ENCODE measurements around the gene NUP37.
A peak's percentile ranks its signal among the peaks of the same experiment; 100 is the strongest.
"Not testable (repeated sequence)": the region's sequence is repeated elsewhere in the genome, so short reads cannot be mapped to it uniquely, and the experiment has no call there.

The NUP37 gene

GRCh38 chr12:102119674-102120563 is at the start of gene NUP37, which contains the start of gene PARPBP:
NUP37 (minus strand) TSS chr12:102120114; CDS start chr12:102118518, 1,596 bp downstream.
PARPBP (plus strand) TSS chr12:102120183; CDS start chr12:102123889, 3,706 bp downstream.
- DNase-seq (ENCODE audit: low spot score): peak; percentile 93

- no peak for DNase-seq (ENCODE audit: low spot score)
These were observed 48.1 kb upstream of the NUP37 start for GRCh38 chr12:102167821-102168604.

GRCh38 chr12:102163383-102163782 is 43.5 kb upstream of the NUP37 start:
- DNase-seq (ENCODE audit: low spot score): no peak

GRCh38 chr12:102155206-102155605 is 35.3 kb upstream of the NUP37 start:
- DNase-seq (ENCODE audit: low spot score): not testable (repeated sequence)

GRCh38 chr12:102147062-102147587 is 27.2 kb upstream of the NUP37 start:
- not testable (repeated sequence) for DNase-seq (ENCODE audit: low spot score)

- DNase-seq (ENCODE audit: low spot score): no peak
These were observed 24.3 kb upstream of the NUP37 start for GRCh38 chr12:102144221-102144620.

GRCh38 chr12:102142866-102143373 is 23.0 kb upstream of the NUP37 start:
- DNase-seq (ENCODE audit: low spot score): not testable (repeated sequence)

GRCh38 chr12:102137619-102138018 is 17.7 kb upstream of the NUP37 start:
- not testable (repeated sequence) for DNase-seq (ENCODE audit: low spot score)

- DNase-seq (ENCODE audit: low spot score): not testable (repeated sequence)
These were observed 11.5 kb upstream of the NUP37 start for GRCh38 chr12:102131442-102131841.

GRCh38 chr12:102130720-102131119 is 10.8 kb upstream of the NUP37 start:
- DNase-seq (ENCODE audit: low spot score): not testable (repeated sequence)

- not testable (repeated sequence) for DNase-seq (ENCODE audit: low spot score)
These were observed 1.4 kb upstream of the NUP37 start for GRCh38 chr12:102121328-102121727.

GRCh38 chr12:102120886-102121285 is 972 bp upstream of the NUP37 start:
- peak; percentile 63 for DNase-seq (ENCODE audit: low spot score)

- DNase-seq (ENCODE audit: low spot score): no peak
These were observed 605 bp upstream of the NUP37 start for GRCh38 chr12:102120564-102120873.

GRCh38 chr12:102118874-102119273 is 1.0 kb downstream of the NUP37 start:
- DNase-seq (ENCODE audit: low spot score): no peak

- DNase-seq (ENCODE audit: low spot score): no peak
These were observed 3.5 kb downstream of the NUP37 start for GRCh38 chr12:102116392-102116791.

GRCh38 chr12:102114212-102114611 is 5.7 kb downstream of the NUP37 start:
- DNase-seq (ENCODE audit: low spot score): no peak

GRCh38 chr12:102110782-102111181 is 9.1 kb downstream of the NUP37 start:
- DNase-seq (ENCODE audit: low spot score): no peak

GRCh38 chr12:102107970-102108369 is 11.9 kb downstream of the NUP37 start:
- DNase-seq (ENCODE audit: low spot score): no peak

GRCh38 chr12:102106905-102107304 is 13.0 kb downstream of the NUP37 start:
- no peak for DNase-seq (ENCODE audit: low spot score)

GRCh38 chr12:102096855-102097254 is 23.1 kb downstream of the NUP37 start:
- no peak for DNase-seq (ENCODE audit: low spot score)

- DNase-seq (ENCODE audit: low spot score): peak; percentile 54
These were observed 24.1 kb downstream of the NUP37 start for GRCh38 chr12:102095677-102096263.

- DNase-seq (ENCODE audit: low spot score): no peak
These were observed 26.6 kb downstream of the NUP37 start for GRCh38 chr12:102093319-102093718.
